Chondrocyte (in vitro differentiated cells): Measurements from ENCODE around the gene TEX19. TPM values are rescaled to one million over a fixed set of nuclear protein-coding genes. Genes with fewer than 3 reads are reported as not detected.
"Not testable (repeated sequence)": the region's sequence is repeated elsewhere in the genome, so short reads cannot be mapped to it uniquely, and the experiment has no call there.

Experiments
- DNase-seq: peaks from one replicate; pipeline ENCODE4 v3.0.0; 2021; ENCODE audit warnings: mixed read lengths, low spot score
- H3K27ac Mint-ChIP-seq: one replicate; pipeline ENCODE4 v1.8.0; 2021; ENCODE audit warnings: mild to moderate bottlenecking, moderate library complexity, mixed read lengths; ENCODE audit not compliant: unreplicated experiment
- H3K27me3 Mint-ChIP-seq: 2 replicates; pipeline ENCODE4 v1.8.0; 2021; ENCODE audit warnings: low read depth, mixed read lengths
- H3K36me3 Mint-ChIP-seq: 2 replicates; pipeline ENCODE4 v1.8.0; 2021; ENCODE audit warnings: low read depth, mixed read lengths
- H3K4me1 Mint-ChIP-seq: 2 replicates; pipeline ENCODE4 v1.8.0; 2021; ENCODE audit warnings: low read depth, mild to moderate bottlenecking, mixed read lengths
- H3K4me3 Mint-ChIP-seq: one replicate; pipeline ENCODE4 v1.8.0; 2021; ENCODE audit warnings: mild to moderate bottlenecking, moderate library complexity, mixed read lengths; ENCODE audit not compliant: unreplicated experiment
- H3K9me3 Mint-ChIP-seq: 2 replicates; pipeline ENCODE4 v1.8.0; 2021; ENCODE audit warnings: low read depth, mixed read lengths
- total RNA-seq: library from RNA; stranded (reverse); gene quantifications from 3 replicates; pipeline ENCODE4 v1.2.1, GENCODE V29; 2021
- TF ChIP-seq, protein P1 (sequence below): fragments of 200-600 bp; sonication (generic); IDR thresholded peaks from 2 replicates; pipeline ENCODE4 v1.5.0; 2021; ENCODE audit warnings: antibody characterized with exemption, mild to moderate bottlenecking, moderate library complexity

TEX19 gene
- total RNA-seq, 1 donor from 2014 or later, result not detected

GRCh38 chr17:82343560-82343959 is 15.5 kb upstream of the TEX19 start:
- TF ChIP-seq, protein P1, sequence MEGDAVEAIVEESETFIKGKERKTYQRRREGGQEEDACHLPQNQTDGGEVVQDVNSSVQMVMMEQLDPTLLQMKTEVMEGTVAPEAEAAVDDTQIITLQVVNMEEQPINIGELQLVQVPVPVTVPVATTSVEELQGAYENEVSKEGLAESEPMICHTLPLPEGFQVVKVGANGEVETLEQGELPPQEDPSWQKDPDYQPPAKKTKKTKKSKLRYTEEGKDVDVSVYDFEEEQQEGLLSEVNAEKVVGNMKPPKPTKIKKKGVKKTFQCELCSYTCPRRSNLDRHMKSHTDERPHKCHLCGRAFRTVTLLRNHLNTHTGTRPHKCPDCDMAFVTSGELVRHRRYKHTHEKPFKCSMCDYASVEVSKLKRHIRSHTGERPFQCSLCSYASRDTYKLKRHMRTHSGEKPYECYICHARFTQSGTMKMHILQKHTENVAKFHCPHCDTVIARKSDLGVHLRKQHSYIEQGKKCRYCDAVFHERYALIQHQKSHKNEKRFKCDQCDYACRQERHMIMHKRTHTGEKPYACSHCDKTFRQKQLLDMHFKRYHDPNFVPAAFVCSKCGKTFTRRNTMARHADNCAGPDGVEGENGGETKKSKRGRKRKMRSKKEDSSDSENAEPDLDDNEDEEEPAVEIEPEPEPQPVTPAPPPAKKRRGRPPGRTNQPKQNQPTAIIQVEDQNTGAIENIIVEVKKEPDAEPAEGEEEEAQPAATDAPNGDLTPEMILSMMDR, result no peak
- no peaks in the 10 kb centered on the region for H3K9me3 Mint-ChIP-seq
- peaks cover 12% of the 10 kb centered on the region for H3K27me3 Mint-ChIP-seq
- no peak overlapping the region for H3K4me3 Mint-ChIP-seq
- peak; percentile 33 for DNase-seq
- no peak overlapping the region for H3K27ac Mint-ChIP-seq
- H3K36me3 Mint-ChIP-seq, result no peaks in the 10 kb centered on the region
- peaks cover 10% of the 10 kb centered on the region for H3K4me1 Mint-ChIP-seq

DNA sequence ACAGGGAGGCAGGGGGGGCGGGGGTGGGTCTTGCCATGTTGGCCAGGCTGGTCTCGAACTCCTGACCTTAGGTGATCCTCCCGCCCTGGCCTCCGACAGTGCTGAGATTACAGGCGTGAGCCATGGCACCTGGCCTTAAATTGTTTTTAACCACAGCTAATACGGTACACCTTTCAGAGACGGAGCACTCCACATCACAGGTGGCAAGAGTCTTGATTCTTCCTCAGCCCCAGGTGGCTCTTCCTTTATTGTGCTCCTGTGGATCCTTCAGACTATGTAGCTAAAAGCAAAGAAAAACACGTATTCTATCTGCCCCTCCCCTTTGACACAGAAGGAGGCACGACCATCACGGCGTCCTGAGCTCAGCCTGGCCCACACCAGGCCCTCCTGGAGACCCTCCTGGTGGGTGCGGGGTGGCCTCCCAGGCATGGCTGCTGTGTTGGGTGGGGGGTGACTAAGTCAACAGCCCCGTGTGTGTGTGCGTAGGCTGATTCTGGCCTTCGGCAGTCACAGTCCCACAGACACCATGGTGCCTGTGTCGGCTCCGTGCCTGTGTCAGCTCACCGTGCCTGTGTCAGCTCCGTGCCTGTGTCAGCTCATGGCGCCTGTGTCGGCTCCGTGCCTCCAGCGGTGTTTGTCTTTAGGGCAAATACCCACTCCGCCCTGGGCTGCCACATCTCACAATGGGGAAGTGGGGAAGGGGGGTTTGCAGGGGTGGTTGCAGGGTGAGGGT is 14.7 kb upstream of the TEX19 start:
- H3K4me3 Mint-ChIP-seq, result no peak overlapping the region
- H3K9me3 Mint-ChIP-seq, result no peaks in the 10 kb centered on the region
- no peak overlapping the region for H3K27ac Mint-ChIP-seq
- no peaks in the 10 kb centered on the region for H3K36me3 Mint-ChIP-seq
- no peak for DNase-seq
- TF ChIP-seq, protein P1, result no peak
- H3K4me1 Mint-ChIP-seq, result peaks cover 2% of the 10 kb centered on the region
- peaks cover 19% of the 10 kb centered on the region for H3K27me3 Mint-ChIP-seq

GRCh38 chr17:82345151-82345976 is 13.7 kb upstream of the TEX19 start:
- H3K27me3 Mint-ChIP-seq, result peaks cover 23% of the 10 kb centered on the region
- no peak overlapping the region for H3K4me3 Mint-ChIP-seq
- H3K9me3 Mint-ChIP-seq, result no peaks in the 10 kb centered on the region
- DNase-seq, result no peak
- no peaks in the 10 kb centered on the region for H3K36me3 Mint-ChIP-seq
- no peak overlapping the region for H3K27ac Mint-ChIP-seq
- TF ChIP-seq, protein P1, result no peak
- H3K4me1 Mint-ChIP-seq, result no peaks in the 10 kb centered on the region

- Mint-ChIP-seq H3K27ac (no peak overlapping the region), H3K4me1 (no peaks in the 10 kb centered on the region)
- TF ChIP-seq, protein P1, result no peak
These were observed 12.4 kb upstream of the TEX19 start for GRCh38 chr17:82346342-82347300.

DNA sequence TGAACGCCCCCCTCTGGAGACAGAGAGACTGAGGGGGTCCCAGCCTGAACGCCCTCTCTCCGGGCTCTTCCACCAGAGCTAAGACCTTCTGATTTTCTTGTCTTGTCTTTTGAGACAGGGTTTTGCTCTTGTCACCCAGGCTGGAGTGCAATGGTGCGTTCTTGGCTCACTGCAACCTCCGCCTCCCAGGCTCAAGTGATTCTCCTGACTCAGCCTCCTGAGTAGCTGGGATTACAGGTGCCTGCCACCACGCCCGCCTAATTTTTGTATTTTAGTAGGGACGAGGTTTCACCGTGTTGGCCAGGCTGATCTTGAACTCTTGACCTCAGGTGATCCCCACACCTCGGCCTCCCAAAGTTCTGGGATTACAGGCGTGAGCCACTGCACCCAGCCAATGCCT is 11.1 kb upstream of the TEX19 start:
- not testable (repeated sequence) for H3K9me3 Mint-ChIP-seq, DNase-seq, H3K4me1 Mint-ChIP-seq, H3K27ac Mint-ChIP-seq, H3K36me3 Mint-ChIP-seq, H3K4me3 Mint-ChIP-seq
- H3K27me3 Mint-ChIP-seq, result peaks cover 19% of the 10 kb centered on the region

More at GRCh38 chr17:82346342-82347300, 12.4 kb upstream of the TEX19 start:
- Mint-ChIP-seq H3K36me3 (no peaks in the 10 kb centered on the region), H3K4me3 (no peak overlapping the region), H3K9me3 (no peaks in the 10 kb centered on the region), H3K27me3 (peaks cover 23% of the 10 kb centered on the region)
- no peak for DNase-seq
